Measurements from ENCODE around the gene NPAS3.

Gene NPAS3

DNA sequence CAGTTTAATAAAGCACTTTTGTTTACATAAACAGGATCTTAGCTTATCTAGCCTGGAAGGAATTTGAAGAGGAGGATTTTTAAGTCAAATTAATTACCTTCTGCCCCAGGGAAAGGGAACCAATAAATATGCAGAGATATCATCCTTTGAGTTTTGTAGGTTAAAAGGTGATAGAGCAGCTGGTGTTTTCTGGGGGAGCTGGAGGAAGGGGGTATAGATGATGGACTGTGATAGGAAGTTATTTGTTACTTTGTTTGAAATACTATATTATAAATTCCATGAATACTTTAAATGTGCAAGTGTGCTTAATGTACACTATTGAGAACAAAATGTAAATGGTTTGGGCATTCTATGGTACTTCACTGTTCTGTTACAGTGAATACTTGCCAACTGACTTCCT, 55.2 kb downstream of the NPAS3 start:
- no peaks in the 10 kb centered on the region for H3K4me1 ChIP-seq (ENCODE audit: insufficient read depth, low read length)
- no peaks in the 10 kb centered on the region for H3K79me2 ChIP-seq (ENCODE audit: insufficient read depth, low read length)
- no peak overlapping the region for H2AFZ ChIP-seq (ENCODE audit: low read depth, low read length)
- ATAC-seq (ENCODE audit: insufficient read depth, low read depth), result no peak
- H3K36me3 ChIP-seq (ENCODE audit: insufficient read depth, low read length), result no peaks in the 10 kb centered on the region
- no peaks in the 10 kb centered on the region for H3K27me3 ChIP-seq (ENCODE audit: insufficient read depth, low read length, poor library complexity)
- no peak overlapping the region for H3K27ac ChIP-seq (ENCODE audit: low read length)
- no peak overlapping the region for H3K4me2 ChIP-seq (ENCODE audit: insufficient read depth, low read length)
- H4K20me1 ChIP-seq (ENCODE audit: insufficient read depth, low read length), result no peaks in the 10 kb centered on the region
- DNase-seq, result no peak
- H3K9me3 ChIP-seq (ENCODE audit: insufficient read depth, low read length, severe bottlenecking), result no peaks in the 10 kb centered on the region
- no peak overlapping the region for H3K4me3 ChIP-seq (ENCODE audit: low read depth in 1 of 2, low read length in 2 of 2)
- TF ChIP-seq, protein P1, sequence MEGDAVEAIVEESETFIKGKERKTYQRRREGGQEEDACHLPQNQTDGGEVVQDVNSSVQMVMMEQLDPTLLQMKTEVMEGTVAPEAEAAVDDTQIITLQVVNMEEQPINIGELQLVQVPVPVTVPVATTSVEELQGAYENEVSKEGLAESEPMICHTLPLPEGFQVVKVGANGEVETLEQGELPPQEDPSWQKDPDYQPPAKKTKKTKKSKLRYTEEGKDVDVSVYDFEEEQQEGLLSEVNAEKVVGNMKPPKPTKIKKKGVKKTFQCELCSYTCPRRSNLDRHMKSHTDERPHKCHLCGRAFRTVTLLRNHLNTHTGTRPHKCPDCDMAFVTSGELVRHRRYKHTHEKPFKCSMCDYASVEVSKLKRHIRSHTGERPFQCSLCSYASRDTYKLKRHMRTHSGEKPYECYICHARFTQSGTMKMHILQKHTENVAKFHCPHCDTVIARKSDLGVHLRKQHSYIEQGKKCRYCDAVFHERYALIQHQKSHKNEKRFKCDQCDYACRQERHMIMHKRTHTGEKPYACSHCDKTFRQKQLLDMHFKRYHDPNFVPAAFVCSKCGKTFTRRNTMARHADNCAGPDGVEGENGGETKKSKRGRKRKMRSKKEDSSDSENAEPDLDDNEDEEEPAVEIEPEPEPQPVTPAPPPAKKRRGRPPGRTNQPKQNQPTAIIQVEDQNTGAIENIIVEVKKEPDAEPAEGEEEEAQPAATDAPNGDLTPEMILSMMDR (IDR thresholded peaks at IDR 0.05; ENCODE audit: borderline replicate concordance, extremely low read depth, low read length, poor library complexity, severe bottlenecking), result no peak
- TF ChIP-seq EZH2 (IDR thresholded peaks at IDR 0.05; ENCODE audit: borderline replicate concordance, low read depth, low read length, severe bottlenecking), result no peak
- H3K9ac ChIP-seq (ENCODE audit: low read depth, low read length), result no peak overlapping the region

DNA sequence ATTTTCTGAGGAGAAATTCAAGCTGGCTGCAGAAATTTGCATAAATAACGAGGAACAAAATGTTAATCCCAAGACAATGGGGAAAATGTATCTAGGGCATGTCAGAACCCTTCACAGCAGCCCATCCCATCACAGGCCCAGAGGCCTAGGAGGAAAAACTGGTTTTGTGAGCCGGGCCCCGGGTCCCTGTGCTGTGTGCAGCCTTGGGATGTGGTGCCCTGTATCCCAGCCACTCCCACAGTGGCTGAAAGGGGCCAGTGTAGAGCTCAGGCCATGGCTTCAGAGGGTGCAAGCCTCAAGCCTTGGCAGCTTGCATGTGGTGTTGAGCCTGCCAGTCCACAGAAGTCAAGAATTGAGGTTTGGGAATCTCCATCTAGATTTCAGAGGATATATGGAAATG, 57.7 kb downstream of the NPAS3 start:
- H3K27me3 ChIP-seq (ENCODE audit: insufficient read depth, low read length, poor library complexity), result peaks cover 3% of the 10 kb centered on the region
- no peak overlapping the region for H3K27ac ChIP-seq (ENCODE audit: low read length)
- DNase-seq (no peak), ATAC-seq (ENCODE audit: insufficient read depth, low read depth) (no peak)
- TF ChIP-seq EZH2 (IDR thresholded peaks at IDR 0.05; ENCODE audit: borderline replicate concordance, low read depth, low read length, severe bottlenecking), result no peak
- TF ChIP-seq, protein P1 (IDR thresholded peaks at IDR 0.05; ENCODE audit: borderline replicate concordance, extremely low read depth, low read length, poor library complexity, severe bottlenecking), result no peak
- no peaks in the 10 kb centered on the region for H3K9me3 ChIP-seq (ENCODE audit: insufficient read depth, low read length, severe bottlenecking)
- H3K4me1 ChIP-seq (ENCODE audit: insufficient read depth, low read length), result no peaks in the 10 kb centered on the region
- no peak overlapping the region for H3K4me3 ChIP-seq (ENCODE audit: low read depth in 1 of 2, low read length in 2 of 2)
- no peak overlapping the region for H3K9ac ChIP-seq (ENCODE audit: low read depth, low read length)
- no peak overlapping the region for H3K4me2 ChIP-seq (ENCODE audit: insufficient read depth, low read length)
- no peaks in the 10 kb centered on the region for H3K79me2 ChIP-seq (ENCODE audit: insufficient read depth, low read length)
- H2AFZ ChIP-seq (ENCODE audit: low read depth, low read length), result no peak overlapping the region
- H3K36me3 ChIP-seq (ENCODE audit: insufficient read depth, low read length), result no peaks in the 10 kb centered on the region
- H4K20me1 ChIP-seq (ENCODE audit: insufficient read depth, low read length), result no peaks in the 10 kb centered on the region

DNA sequence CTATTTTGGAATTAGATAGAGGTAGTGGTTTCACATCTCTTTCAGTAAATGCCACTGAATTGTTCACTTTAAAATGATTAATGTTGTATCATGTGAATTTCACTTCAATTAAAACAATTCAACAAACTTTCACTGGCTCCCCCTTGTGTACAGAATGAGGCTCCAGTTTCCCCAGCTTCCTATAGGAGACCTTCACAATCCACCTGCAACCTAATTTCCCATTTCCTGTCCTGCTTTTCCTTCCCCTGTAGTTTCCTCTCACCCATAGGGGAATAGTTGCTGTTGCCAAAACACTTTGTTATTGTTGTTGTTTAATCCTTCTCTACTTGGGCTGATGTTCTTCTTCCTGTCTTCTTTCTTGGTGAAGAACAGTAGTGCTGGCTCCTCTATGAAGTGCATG, 59.8 kb downstream of the NPAS3 start:
- ATAC-seq (ENCODE audit: insufficient read depth, low read depth) (no peak), DNase-seq (no peak)
- H3K27ac ChIP-seq (ENCODE audit: low read length), result no peak overlapping the region
- H3K36me3 ChIP-seq (ENCODE audit: insufficient read depth, low read length), result no peaks in the 10 kb centered on the region
- H3K4me2 ChIP-seq (ENCODE audit: insufficient read depth, low read length), result no peak overlapping the region
- no peaks in the 10 kb centered on the region for H3K79me2 ChIP-seq (ENCODE audit: insufficient read depth, low read length)
- H3K9me3 ChIP-seq (ENCODE audit: insufficient read depth, low read length, severe bottlenecking), result no peaks in the 10 kb centered on the region
- H3K4me3 ChIP-seq (ENCODE audit: low read depth in 1 of 2, low read length in 2 of 2), result no peak overlapping the region
- H3K9ac ChIP-seq (ENCODE audit: low read depth, low read length), result no peak overlapping the region
- TF ChIP-seq, protein P1 (IDR thresholded peaks at IDR 0.05; ENCODE audit: borderline replicate concordance, extremely low read depth, low read length, poor library complexity, severe bottlenecking), result peak; percentile 16
- no peak for TF ChIP-seq EZH2 (IDR thresholded peaks at IDR 0.05; ENCODE audit: borderline replicate concordance, low read depth, low read length, severe bottlenecking)
- no peaks in the 10 kb centered on the region for H4K20me1 ChIP-seq (ENCODE audit: insufficient read depth, low read length)
- H3K4me1 ChIP-seq (ENCODE audit: insufficient read depth, low read length), result no peaks in the 10 kb centered on the region
- no peak overlapping the region for H2AFZ ChIP-seq (ENCODE audit: low read depth, low read length)
- H3K27me3 ChIP-seq (ENCODE audit: insufficient read depth, low read length, poor library complexity), result peaks cover 3% of the 10 kb centered on the region

DNA sequence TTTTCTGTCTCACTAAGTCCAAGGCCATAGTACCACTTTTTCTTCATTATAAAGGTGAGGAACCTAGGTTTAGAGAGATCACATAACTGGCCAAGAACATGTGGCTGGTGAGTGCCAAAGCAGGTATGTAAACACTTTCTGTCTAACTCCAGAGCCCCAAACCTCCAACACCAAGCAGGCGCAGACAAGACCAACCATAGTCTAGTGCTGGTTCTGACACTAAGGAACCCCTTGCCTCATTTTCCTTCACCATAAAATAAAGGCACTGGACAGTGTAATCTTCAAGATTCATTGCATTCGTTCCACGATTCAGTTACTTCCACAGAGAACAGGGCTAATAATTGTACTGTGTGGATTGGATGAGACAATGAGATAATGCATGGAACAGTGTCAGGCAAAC, 71.0 kb downstream of the NPAS3 start:
- Histone ChIP-seq H3K4me1 (ENCODE audit: insufficient read depth, low read length) (no peaks in the 10 kb centered on the region), H3K79me2 (ENCODE audit: insufficient read depth, low read length) (no peaks in the 10 kb centered on the region), H3K27ac (ENCODE audit: low read length) (no peak overlapping the region), H3K9me3 (ENCODE audit: insufficient read depth, low read length, severe bottlenecking) (no peaks in the 10 kb centered on the region), H4K20me1 (ENCODE audit: insufficient read depth, low read length) (no peaks in the 10 kb centered on the region), H3K4me3 (ENCODE audit: low read depth in 1 of 2, low read length in 2 of 2) (no peak overlapping the region), H3K4me2 (ENCODE audit: insufficient read depth, low read length) (no peak overlapping the region), H3K9ac (ENCODE audit: low read depth, low read length) (no peak overlapping the region), H3K36me3 (ENCODE audit: insufficient read depth, low read length) (no peaks in the 10 kb centered on the region), H2AFZ (ENCODE audit: low read depth, low read length) (no peak overlapping the region), H3K27me3 (ENCODE audit: insufficient read depth, low read length, poor library complexity) (no peaks in the 10 kb centered on the region)
- DNase-seq, result no peak
- ATAC-seq (ENCODE audit: insufficient read depth, low read depth), result no peak
- no peak for TF ChIP-seq EZH2 (IDR thresholded peaks at IDR 0.05; ENCODE audit: borderline replicate concordance, low read depth, low read length, severe bottlenecking)
- TF ChIP-seq, protein P1 (IDR thresholded peaks at IDR 0.05; ENCODE audit: borderline replicate concordance, extremely low read depth, low read length, poor library complexity, severe bottlenecking), result no peak

All from DND-41 (cell line).